Gastrocnemius medialis (tissue), 4 donors: Measurements from ENCODE around the gene YPEL5.

Source experiments
- CTCF ChIP-seq, 5 experiments: fragments of 450-650 bp in 3 of 5; fragments of 200-600 bp in 2 of 5; sonication (generic) in 2 of 5; IDR thresholded peaks in 4 of 5; conservative IDR thresholded peaks in 1 of 5; 1 replicate in 4 of 5; 2 replicates in 1 of 5; pipeline ENCODE4 v1.5.1; 2016 to 2019; ENCODE audit warnings: antibody characterized with exemption in 5 of 5, mild to moderate bottlenecking in 3 of 5, moderate library complexity in 3 of 5
- POLR2A ChIP-seq, 2 donors: fragments of 450-650 bp; IDR thresholded peaks; one replicate each; pipeline ENCODE4 v1.6.1; 2017; ENCODE audit warnings: antibody characterized with exemption in 2 of 2, mild to moderate bottlenecking in 2 of 2, moderate library complexity in 2 of 2

DNA sequence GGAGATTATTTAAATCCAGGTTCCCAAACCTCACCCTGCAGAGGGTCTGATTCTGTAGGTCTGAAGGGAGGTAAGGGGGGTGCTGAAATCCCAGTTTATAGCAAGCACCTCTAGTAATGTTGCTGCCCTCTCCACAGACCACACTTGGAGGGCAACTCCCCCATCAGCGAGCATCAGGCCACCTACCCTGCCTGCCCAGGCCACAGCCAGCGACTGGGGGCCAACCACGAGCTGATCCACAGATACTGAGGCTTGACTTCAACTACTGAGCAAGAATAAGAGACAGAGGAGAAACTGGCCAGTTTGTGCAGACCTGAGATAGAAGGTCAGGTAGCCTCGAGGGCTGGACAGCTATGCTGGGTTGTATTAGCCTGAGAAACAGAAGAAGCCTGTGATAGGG lies 48.2 kb downstream of the YPEL5 start:
- TF ChIP-seq CTCF (IDR thresholded peaks at IDR 0.05 in 4 of 5, conservative IDR thresholded peaks at IDR 0.05 in 1 of 5) (no peak), POLR2A (IDR thresholded peaks at IDR 0.05) (no peak)
